ENCODE results near the gene DLG2.
"Not testable (repeated sequence)": the region's sequence is repeated elsewhere in the genome, so short reads cannot be mapped to it uniquely, and the experiment has no call there.

Gene DLG2

GRCh38 chr11:85247797-85248196, 379.3 kb downstream of the DLG2 start:
- Histone ChIP-seq H3K4me1 (ENCODE audit: control insufficient read depth, low read length) (peaks cover 7% of the 10 kb centered on the region), H3K9me2 (replicated peaks; ENCODE audit: control insufficient read depth, low read length) (no peaks in the 10 kb centered on the region), H3K27me3 (ENCODE audit: control insufficient read depth, low read length) (no peaks in the 10 kb centered on the region), H3K79me2 (ENCODE audit: control insufficient read depth, low read length) (no peaks in the 10 kb centered on the region), H3K27ac (ENCODE audit: low read depth, low read length) (no peak overlapping the region), H3F3A (ENCODE audit: control insufficient read depth, insufficient read depth) (no peaks in the 10 kb centered on the region), H3K36me3 (ENCODE audit: control insufficient read depth, low read length) (no peaks in the 10 kb centered on the region), H3K4me2 (ENCODE audit: low read length) (no peak overlapping the region), H3K4me3 (ENCODE audit: low read length) (no peak overlapping the region), H3K9me3 (ENCODE audit: control insufficient read depth, insufficient read depth, low read length) (no peaks in the 10 kb centered on the region), H4K20me1 (ENCODE audit: control insufficient read depth, insufficient read depth, low read depth, low read length) (no peaks in the 10 kb centered on the region)
- TF ChIP-seq EZH2phosphoT487 (IDR thresholded peaks at IDR 0.05; ENCODE audit: borderline replicate concordance, low read length) (no peak), CTCF (IDR thresholded peaks at IDR 0.05; ENCODE audit: low read depth, low read length, poor library complexity, severe bottlenecking) (no peak)

DNA sequence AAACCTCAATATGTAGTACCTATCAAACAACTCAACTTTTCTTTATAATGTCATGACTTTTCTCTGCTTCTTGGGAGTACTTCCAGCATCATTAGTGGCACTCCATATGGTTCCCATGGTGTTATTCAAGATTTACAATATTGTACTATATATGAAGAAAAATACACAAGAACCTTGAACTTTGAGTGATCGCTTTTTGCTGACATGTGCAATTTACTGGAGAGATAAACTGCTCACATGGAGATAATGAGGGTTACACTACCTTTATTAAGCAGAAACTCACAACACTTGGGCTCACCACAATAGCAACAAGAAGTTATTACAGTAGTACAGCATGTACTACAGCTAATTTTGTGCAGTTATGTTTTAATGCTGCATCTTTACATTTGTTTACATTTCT, 388.2 kb downstream of the DLG2 start:
- H3K4me2 ChIP-seq (ENCODE audit: low read length): no peak overlapping the region
- H3K9me3 ChIP-seq (ENCODE audit: control insufficient read depth, insufficient read depth, low read length): no peaks in the 10 kb centered on the region
- TF ChIP-seq CTCF (IDR thresholded peaks at IDR 0.05; ENCODE audit: low read depth, low read length, poor library complexity, severe bottlenecking): no peak
- no peak for TF ChIP-seq EZH2phosphoT487 (IDR thresholded peaks at IDR 0.05; ENCODE audit: borderline replicate concordance, low read length)

DNA sequence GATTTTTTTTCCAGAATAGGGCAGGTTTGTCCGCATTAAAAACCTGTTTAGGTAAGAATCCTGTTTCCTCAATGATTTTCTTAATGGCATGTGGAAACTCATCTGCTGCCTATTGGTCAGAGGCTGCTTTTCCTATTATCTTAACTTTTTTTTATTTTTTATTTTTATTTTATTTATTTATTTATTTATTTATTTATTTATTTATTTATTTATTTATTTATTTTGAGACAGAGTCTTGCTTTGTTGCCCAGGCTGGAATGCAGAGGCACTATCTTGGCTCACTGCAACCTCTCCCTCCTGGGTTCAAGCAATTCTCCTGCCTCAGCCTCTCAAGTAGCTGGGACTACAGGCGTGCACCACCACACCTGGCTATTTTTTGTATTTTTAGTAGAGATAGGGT, 389.1 kb downstream of the DLG2 start:
- H3F3A ChIP-seq (ENCODE audit: control insufficient read depth, insufficient read depth); H4K20me1 ChIP-seq (ENCODE audit: control insufficient read depth, insufficient read depth, low read depth, low read length); H3K79me2 ChIP-seq (ENCODE audit: control insufficient read depth, low read length); H3K9me2 ChIP-seq (replicated peaks; ENCODE audit: control insufficient read depth, low read length); H3K27me3 ChIP-seq (ENCODE audit: control insufficient read depth, low read length); H3K27ac ChIP-seq (ENCODE audit: low read depth, low read length); H3K4me3 ChIP-seq (ENCODE audit: low read length); H3K9me3 ChIP-seq (ENCODE audit: control insufficient read depth, insufficient read depth, low read length); H3K4me1 ChIP-seq (ENCODE audit: control insufficient read depth, low read length); H3K4me2 ChIP-seq (ENCODE audit: low read length); H3K36me3 ChIP-seq (ENCODE audit: control insufficient read depth, low read length): not testable (repeated sequence)

More for the DNA sequence above, 388.2 kb downstream of the DLG2 start:
- H3K9me2 ChIP-seq (replicated peaks; ENCODE audit: control insufficient read depth, low read length): no peaks in the 10 kb centered on the region
- H3K4me1 ChIP-seq (ENCODE audit: control insufficient read depth, low read length): no peaks in the 10 kb centered on the region
- H3K4me3 ChIP-seq (ENCODE audit: low read length): no peak overlapping the region
- no peak overlapping the region for H3K27ac ChIP-seq (ENCODE audit: low read depth, low read length)
- no peaks in the 10 kb centered on the region for H3K79me2 ChIP-seq (ENCODE audit: control insufficient read depth, low read length)
- no peaks in the 10 kb centered on the region for H3K36me3 ChIP-seq (ENCODE audit: control insufficient read depth, low read length)
- no peaks in the 10 kb centered on the region for H4K20me1 ChIP-seq (ENCODE audit: control insufficient read depth, insufficient read depth, low read depth, low read length)
- H3F3A ChIP-seq (ENCODE audit: control insufficient read depth, insufficient read depth): no peaks in the 10 kb centered on the region
- H3K27me3 ChIP-seq (ENCODE audit: control insufficient read depth, low read length): no peaks in the 10 kb centered on the region

GRCh38 chr11:85236211-85236610, 390.9 kb downstream of the DLG2 start:
- H3K27me3 ChIP-seq (ENCODE audit: control insufficient read depth, low read length): no peaks in the 10 kb centered on the region
- H3K4me3 ChIP-seq (ENCODE audit: low read length): no peak overlapping the region
- H3K27ac ChIP-seq (ENCODE audit: low read depth, low read length): no peak overlapping the region
- TF ChIP-seq CTCF (IDR thresholded peaks at IDR 0.05; ENCODE audit: low read depth, low read length, poor library complexity, severe bottlenecking) (no peak), EZH2phosphoT487 (IDR thresholded peaks at IDR 0.05; ENCODE audit: borderline replicate concordance, low read length) (no peak)
- no peak overlapping the region for H3K4me2 ChIP-seq (ENCODE audit: low read length)
- no peaks in the 10 kb centered on the region for H3K36me3 ChIP-seq (ENCODE audit: control insufficient read depth, low read length)
- H3K4me1 ChIP-seq (ENCODE audit: control insufficient read depth, low read length): no peaks in the 10 kb centered on the region
- no peaks in the 10 kb centered on the region for H3K9me3 ChIP-seq (ENCODE audit: control insufficient read depth, insufficient read depth, low read length)
- no peaks in the 10 kb centered on the region for H3K79me2 ChIP-seq (ENCODE audit: control insufficient read depth, low read length)
- H4K20me1 ChIP-seq (ENCODE audit: control insufficient read depth, insufficient read depth, low read depth, low read length): no peaks in the 10 kb centered on the region
- H3K9me2 ChIP-seq (replicated peaks; ENCODE audit: control insufficient read depth, low read length): no peaks in the 10 kb centered on the region
- no peaks in the 10 kb centered on the region for H3F3A ChIP-seq (ENCODE audit: control insufficient read depth, insufficient read depth)

All from DOHH2 (cell line).